ENCODE results near the gene TGFBRAP1.

GRCh38 chr2:105255979-105256378 lies 73.6 kb downstream of the TGFBRAP1 start:
- no peak for TF ChIP-seq SP1 (IDR thresholded peaks at IDR 0.05)
- TF ChIP-seq CTCF (IDR thresholded peaks at IDR 0.05; ENCODE audit: low read depth, low read length, missing input control): no peak
- no peak for TF ChIP-seq MAX (IDR thresholded peaks at IDR 0.05)
- no peak for TF ChIP-seq EGR1 (IDR thresholded peaks at IDR 0.05; ENCODE audit: low read depth in 2 of 2)
- TF ChIP-seq ATF3 (IDR thresholded peaks at IDR 0.05): no peak
- no peak for TF ChIP-seq FOXA1 (IDR thresholded peaks at IDR 0.05)
- TF ChIP-seq TAF1 (conservative IDR thresholded peaks at IDR 0.05): no peak

Measured in liver (tissue), 3 donors.